GM18507 (cell line): ENCODE data around the gene RASL10B.
"Not testable (repeated sequence)": the region's sequence is repeated elsewhere in the genome, so short reads cannot be mapped to it uniquely, and the experiment has no call there.

Experiments used
- DNase-seq: peaks from one replicate; pipeline ENCODE4 v3.0.0; 2011; ENCODE audit warnings: low read depth; ENCODE audit not compliant: insufficient read length; ENCODE audit errors: extremely low spot score
- FAIRE-seq: peaks from 2 replicates; lab custom pipeline; 2011; peaks lifted over from hg19 to GRCh38; lab: Jason Lieb, UNC

RASL10B gene

DNA sequence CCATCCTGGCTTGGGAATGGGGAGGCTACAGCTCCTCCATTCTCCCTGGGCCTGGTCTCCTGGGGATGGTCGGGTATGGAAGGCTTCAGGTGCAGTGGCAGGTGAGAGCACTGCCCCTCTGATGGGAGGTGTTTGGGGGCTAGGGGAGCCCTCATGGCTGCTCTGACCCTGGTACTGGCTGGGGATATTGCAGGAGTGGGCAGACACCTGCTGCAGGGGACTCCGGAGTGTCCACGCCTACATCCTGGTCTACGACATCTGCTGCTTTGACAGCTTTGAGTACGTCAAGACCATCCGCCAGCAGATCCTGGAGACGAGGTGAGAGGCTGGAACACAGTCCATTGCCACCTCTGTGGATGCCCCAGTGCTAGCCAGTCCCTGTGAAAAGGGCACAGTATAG is 8.8 kb downstream of the RASL10B start:
- FAIRE-seq, result no peak

DNA sequence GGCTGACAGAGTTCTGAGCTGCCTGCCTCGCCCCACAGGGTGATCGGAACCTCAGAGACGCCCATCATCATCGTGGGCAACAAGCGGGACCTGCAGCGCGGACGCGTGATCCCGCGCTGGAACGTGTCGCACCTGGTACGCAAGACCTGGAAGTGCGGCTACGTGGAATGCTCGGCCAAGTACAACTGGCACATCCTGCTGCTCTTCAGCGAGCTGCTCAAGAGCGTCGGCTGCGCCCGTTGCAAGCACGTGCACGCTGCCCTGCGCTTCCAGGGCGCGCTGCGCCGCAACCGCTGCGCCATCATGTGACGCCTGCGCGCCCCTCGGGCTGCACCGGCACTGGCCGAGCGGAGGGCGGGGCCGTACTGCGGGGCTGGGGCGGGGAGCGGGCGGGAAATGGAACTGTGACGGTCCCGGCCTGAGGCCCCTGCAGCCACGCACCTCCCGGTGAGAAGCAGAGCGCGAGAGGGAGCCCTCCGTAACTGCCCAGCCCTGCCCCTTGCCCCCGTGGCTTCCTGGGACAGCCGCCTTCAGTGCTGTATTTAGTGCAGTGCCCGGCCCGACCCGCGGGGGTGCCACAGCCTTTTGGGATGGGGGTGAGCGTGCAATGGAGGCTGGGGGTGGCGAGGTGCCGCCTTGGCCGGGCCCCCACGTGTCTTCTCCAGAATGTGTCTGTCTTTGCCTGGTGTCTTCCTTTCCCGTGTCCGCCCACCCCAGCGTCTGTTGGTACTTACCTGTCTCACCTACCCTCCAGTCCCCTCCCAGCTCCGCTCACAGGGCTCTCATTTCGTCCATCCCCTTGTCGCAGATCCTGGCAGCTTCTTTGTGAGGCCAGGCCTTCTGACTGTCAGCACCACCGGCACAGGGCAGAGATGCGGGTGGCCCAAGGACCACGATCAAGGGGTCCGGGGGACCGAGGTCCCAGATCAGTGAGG is 9.8 kb downstream of the RASL10B start:
- FAIRE-seq, result no peak
- DNase-seq, result no peak

More for the DNA sequence above, 8.8 kb downstream of the RASL10B start:
- DNase-seq, result no peak

DNA sequence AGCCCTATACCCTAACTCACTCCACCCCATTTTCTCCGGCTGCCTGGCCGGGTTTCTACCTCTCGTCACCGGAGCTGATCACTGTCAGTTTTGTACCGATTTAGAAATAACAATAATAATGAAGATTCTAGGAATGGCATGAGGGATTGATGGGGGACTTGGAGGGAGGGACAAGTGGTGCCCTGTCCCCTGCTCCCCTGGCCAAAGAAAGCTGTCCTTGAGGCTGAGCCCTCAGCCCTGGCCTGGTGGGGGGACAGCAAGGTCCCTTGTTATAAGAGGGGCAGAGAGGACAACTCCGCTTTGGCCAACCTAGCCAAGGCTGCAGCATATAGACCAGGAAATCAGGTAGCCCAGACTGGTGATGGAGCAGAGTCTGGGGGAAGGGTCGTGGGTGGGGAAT is 11.1 kb downstream of the RASL10B start:
- no peak for FAIRE-seq
- no peak for DNase-seq

- FAIRE-seq (no peak), DNase-seq (no peak)
These were observed 11.5 kb downstream of the RASL10B start for GRCh38 chr17:35742896-35743477.

- FAIRE-seq (no peak), DNase-seq (no peak)
These were observed 12.3 kb downstream of the RASL10B start for GRCh38 chr17:35743626-35744328.

GRCh38 chr17:35744830-35745229 is 13.4 kb downstream of the RASL10B start:
- FAIRE-seq (no peak), DNase-seq (no peak)

DNA sequence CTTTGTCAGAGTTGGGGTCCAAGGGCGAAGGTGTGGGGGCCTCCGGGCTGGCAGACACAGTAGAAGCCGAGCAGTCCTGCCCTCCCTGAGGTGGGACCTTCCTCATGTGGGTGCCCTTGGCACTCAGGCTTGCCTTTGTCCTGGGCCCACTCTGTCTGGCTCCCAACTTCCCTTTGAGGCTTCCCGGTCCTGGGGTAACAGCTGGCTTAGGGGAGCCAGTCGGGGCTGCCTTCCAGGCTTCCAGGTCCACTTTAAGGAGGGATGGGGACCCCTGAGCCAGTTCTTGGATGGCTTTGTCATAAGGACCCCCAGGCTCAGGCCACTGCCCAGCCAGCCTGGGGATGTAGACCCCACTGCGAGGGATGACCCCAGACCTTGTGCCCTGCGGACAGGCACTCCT is 13.8 kb downstream of the RASL10B start:
- FAIRE-seq, result no peak

DNA sequence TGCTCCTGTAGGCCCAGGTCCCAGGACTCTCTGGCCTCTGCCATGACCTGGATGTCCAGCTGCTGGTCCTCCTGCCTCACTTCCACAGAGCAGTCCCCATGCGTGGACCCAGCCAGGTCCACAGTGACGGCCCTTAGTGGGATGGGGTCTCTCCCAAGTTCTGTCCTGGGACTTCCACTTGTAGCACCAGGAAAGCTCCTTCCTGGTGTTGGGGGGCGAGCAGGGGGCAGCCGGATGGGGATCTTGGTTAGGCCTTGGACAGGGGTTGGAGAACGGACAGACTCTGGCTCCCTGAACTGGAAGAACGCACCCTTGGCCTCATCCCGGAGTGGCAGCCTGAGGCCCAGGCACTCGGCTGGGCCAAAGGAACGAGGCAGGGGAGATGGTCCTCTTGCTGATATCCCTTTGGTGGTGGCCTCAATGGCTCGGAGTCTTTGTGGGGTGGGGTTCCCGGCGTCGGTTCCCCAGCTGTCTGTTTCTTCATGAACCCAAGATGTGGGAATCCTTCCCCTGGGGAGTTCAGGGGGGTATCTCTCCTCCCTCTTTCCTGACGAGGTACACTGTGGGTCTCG is 14.4 kb downstream of the RASL10B start:
- FAIRE-seq (no peak), DNase-seq (no peak)

More for the DNA sequence above, 13.8 kb downstream of the RASL10B start:
- no peak for DNase-seq

DNA sequence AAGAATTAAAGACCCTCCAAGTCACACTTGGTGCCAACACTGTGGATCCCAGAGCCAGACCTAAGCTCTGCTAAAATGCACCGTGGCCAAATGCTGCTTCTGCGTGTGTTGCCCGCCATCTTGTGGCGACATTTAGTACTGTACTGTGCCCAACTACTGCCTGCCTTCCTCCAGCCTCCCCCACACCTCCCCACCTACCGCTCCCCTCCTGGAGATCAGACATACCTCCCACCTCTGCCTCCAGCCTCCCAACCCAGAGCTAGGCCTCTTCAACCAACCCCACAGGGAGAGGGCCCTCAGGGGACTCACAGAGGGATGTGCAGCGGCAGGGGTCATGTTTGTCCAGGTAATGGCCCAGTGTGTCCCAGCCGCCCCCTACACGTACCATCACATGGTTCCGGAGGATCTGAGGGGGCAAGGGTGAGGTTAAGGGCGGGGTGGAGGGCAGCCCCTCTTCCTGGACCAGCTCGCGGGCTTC is 16.1 kb downstream of the RASL10B start:
- DNase-seq (peak; percentile 65), FAIRE-seq (no peak)

DNA sequence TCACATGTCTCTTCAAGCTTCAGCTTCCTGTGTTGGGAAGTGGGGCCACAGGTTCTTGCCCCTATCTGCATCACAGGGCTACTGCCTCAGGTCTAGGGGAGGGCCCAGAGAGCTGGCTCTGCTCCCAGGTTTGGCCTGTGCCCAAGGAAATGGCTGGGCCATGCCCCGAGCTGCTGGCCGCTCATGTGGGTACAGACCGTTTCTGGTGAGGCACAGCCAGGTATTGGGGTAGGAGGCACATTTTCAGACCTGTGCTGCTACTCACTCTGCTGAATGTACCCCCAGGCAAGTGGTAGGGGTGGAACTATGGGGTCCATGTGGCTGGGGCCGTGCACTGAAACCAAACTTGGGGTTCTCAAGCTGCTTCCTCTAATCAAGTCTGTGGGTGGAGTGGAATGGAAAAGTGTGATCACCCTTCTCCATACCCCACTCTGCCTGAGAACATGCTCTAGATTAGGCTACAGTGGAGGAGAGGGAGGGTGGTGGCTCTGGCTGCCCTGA is 17.0 kb downstream of the RASL10B start:
- FAIRE-seq (no peak), DNase-seq (no peak)

DNA sequence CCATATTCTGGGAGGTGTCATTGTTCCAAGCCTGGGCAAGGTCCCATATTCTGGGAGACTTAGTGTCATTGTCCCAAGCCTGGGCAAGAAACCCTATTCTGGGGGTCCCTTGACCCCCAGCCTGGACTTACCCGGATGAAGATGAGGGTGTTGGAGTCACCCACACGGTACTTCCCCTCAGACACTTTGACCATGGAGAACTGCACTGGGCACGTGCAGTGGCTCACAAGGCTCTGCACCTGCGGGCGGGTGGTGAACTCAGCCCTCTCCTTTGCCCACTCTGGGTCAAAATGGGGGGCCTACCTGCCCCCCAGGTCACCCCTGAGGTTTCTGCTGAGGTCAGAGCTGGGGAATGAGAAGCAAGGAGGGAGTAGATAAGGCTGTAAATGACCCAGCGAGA is 17.5 kb downstream of the RASL10B start:
- DNase-seq (no peak), FAIRE-seq (no peak)

DNA sequence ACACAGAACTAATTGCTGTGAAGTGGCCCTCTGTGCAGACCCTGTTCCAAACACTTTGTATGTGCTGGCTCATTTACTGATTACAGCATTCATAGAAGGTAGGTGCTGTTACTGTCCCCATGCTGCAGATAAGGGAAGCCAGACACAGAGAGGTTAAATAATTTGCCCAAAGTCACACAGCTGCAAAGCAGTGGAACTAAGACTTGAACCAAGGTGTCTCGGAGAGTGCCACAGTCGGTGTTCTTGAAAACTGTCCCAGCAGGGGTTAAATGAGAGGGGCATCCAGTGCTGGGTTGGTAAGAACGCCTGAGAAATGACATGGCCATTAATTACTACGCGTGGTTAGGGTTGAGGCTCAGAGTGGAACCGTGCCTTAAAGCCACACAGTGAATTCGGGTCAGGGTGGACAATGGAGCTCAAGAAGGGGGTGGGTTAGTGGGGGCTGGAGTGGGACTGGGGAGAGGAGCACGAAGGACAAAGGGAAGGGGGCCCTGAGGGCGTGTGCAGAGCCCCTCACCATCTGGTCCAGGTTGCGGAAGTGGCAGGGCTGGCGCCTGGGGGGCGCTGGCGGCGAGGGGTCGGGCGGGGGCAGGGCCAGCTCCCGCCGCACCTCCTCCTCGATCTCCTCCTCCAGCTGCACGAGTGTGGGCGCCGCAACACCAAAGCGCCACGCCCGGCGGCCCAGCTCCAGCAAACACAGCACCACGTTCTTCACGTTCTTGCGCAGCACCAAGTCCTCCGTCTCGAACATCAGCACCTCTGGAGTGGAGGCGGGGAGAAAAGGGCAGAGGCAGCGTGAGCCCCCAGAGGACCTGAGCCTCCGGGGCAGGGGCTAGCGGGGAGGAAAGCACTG is 18.3 kb downstream of the RASL10B start:
- DNase-seq (no peak), FAIRE-seq (no peak)

- FAIRE-seq (no peak), DNase-seq (no peak)
These were observed 19.3 kb downstream of the RASL10B start for GRCh38 chr17:35750526-35751395.

DNA sequence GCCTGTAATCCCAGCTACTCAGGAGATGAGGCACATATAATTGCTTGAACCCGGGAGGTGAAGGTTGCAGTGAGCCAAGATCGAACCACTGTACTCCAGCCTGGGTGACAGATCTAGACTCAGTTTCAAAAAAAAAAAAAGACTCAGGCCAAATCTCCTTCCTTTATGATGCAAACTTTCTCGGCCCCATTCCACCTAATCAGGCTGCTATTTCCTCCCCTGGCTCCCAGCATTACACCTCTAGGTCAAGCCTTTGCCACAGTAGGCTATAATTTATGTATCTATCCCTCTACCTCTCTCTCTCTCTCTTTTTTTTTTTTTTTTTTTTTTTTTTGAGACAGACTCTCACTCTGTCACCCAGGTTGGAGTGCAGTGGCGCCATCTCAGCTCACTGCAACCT is 20.1 kb downstream of the RASL10B start:
- not testable (repeated sequence) for DNase-seq, FAIRE-seq

GRCh38 chr17:35752471-35752870 is 21.0 kb downstream of the RASL10B start:
- no peak for FAIRE-seq
- DNase-seq, result no peak

- FAIRE-seq, result no peak
- DNase-seq, result no peak
These were observed 21.7 kb downstream of the RASL10B start, which contains the start of gene GAS2L2 for GRCh38 chr17:35752945-35753764. Gene GAS2L2 (minus strand): TSS chr17:35753239. CDS start chr17:35752850, 389 bp downstream.

DNA sequence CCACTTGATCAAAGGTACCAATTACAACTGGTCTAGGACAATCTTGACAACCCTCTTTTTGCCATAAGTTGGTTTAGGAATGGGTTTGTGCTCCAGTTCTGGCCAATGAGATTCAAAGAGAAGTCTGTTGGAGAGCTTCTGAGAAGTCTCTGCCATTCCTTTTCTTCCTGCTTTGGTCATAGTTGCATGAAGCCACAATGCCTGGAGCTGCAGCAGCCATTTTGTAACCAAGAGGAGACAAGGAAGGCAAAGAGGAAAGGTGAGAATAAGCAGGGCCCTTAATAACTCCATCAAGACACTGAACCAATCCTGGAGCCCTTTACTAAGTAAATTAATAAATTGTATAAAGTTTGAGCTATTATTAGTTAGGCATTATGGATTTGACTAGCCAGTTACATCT is 25.8 kb downstream of the RASL10B start:
- DNase-seq (no peak), FAIRE-seq (no peak)
